COLO829 (cell line): ENCODE data around the gene NUFIP1.
"Not testable (repeated sequence)": the region's sequence is repeated elsewhere in the genome, so short reads cannot be mapped to it uniquely, and the experiment has no call there.

Experiments used
- DNase-seq: peaks from one replicate; pipeline ENCODE4 v3.0.0; 2012; ENCODE audit warnings: low spot score

Gene NUFIP1

GRCh38 chr13:44989071-44989889 is at the start of gene NUFIP1, which contains the start of gene GPALPP1:
TSS of gene NUFIP1 (minus strand) at chr13:44989471. CDS start at chr13:44989436, 35 bp downstream.
TSS of gene GPALPP1 (plus strand) at chr13:44989538. CDS start at chr13:44989655, 117 bp downstream.
- DNase-seq = peak; percentile 98

GRCh38 chr13:45036206-45036605 is 46.9 kb upstream of the NUFIP1 start:
- no peak for DNase-seq

- DNase-seq = no peak
Measured at GRCh38 chr13:45034342-45034741, 45.1 kb upstream of the NUFIP1 start.

- DNase-seq = no peak
Measured at GRCh38 chr13:45024847-45025246, 35.6 kb upstream of the NUFIP1 start.

- DNase-seq = no peak
Measured at GRCh38 chr13:45021250-45021649, 32.0 kb upstream of the NUFIP1 start.

GRCh38 chr13:45019981-45020380 is 30.7 kb upstream of the NUFIP1 start:
- DNase-seq = not testable (repeated sequence)

GRCh38 chr13:45016792-45017425 is 27.6 kb upstream of the NUFIP1 start:
- no peak for DNase-seq

- DNase-seq = no peak
Measured at GRCh38 chr13:45015300-45015699, 26.0 kb upstream of the NUFIP1 start.

GRCh38 chr13:45011198-45011597 is 21.9 kb upstream of the NUFIP1 start:
- DNase-seq = no peak

GRCh38 chr13:45007823-45008222 is 18.6 kb upstream of the NUFIP1 start:
- DNase-seq = no peak

GRCh38 chr13:45007225-45007624 is 18.0 kb upstream of the NUFIP1 start:
- no peak for DNase-seq

- DNase-seq = peak; percentile 83
Measured at GRCh38 chr13:45004096-45004495, 14.8 kb upstream of the NUFIP1 start.

GRCh38 chr13:45003417-45003816 is 14.1 kb upstream of the NUFIP1 start:
- no peak for DNase-seq

- DNase-seq = no peak
Measured at GRCh38 chr13:44989941-44990340, 670 bp upstream of the NUFIP1 start.

- DNase-seq = no peak
Measured at GRCh38 chr13:44978328-44978727, 10.9 kb downstream of the NUFIP1 start.

GRCh38 chr13:44976949-44977583 is 12.2 kb downstream of the NUFIP1 start:
- DNase-seq = no peak

GRCh38 chr13:44976196-44976595 is 13.1 kb downstream of the NUFIP1 start:
- DNase-seq = no peak

- no peak for DNase-seq
Measured at GRCh38 chr13:44974056-44974793, 15.0 kb downstream of the NUFIP1 start.

- DNase-seq = no peak
Measured at GRCh38 chr13:44972956-44973581, 16.2 kb downstream of the NUFIP1 start.

GRCh38 chr13:44971656-44972595 is 17.3 kb downstream of the NUFIP1 start:
- DNase-seq = no peak
